Osteoblast (primary cell): ENCODE measurements around the gene KLHDC7B. TPM values are rescaled to one million over a fixed set of nuclear protein-coding genes. Genes with fewer than 3 reads are reported as not detected.
A peak's percentile ranks its signal among the peaks of the same experiment; 100 is the strongest.

Source experiments
- DNase-seq: peaks from one replicate; pipeline ENCODE4 v3.0.0; 2011; ENCODE audit warnings: low spot score, mixed read lengths; ENCODE audit not compliant: insufficient read length; ENCODE audit errors: missing footprints
- H2AFZ ChIP-seq: 2 replicates; pipeline ENCODE4 v1.6.0; 2011; ENCODE audit warnings: mild to moderate bottlenecking, low read length
- H3K27ac ChIP-seq: 2 replicates; pipeline ENCODE4 v1.5.1; 2011; ENCODE audit warnings: mild to moderate bottlenecking, low read depth, low read length, moderate library complexity
- H3K27me3 ChIP-seq: 2 replicates; pipeline ENCODE4 v1.6.0; 2012; ENCODE audit warnings: mild to moderate bottlenecking, control low read depth, inconsistent platforms, low read length, moderate library complexity; ENCODE audit not compliant: insufficient read depth
- H3K36me3 ChIP-seq: 2 replicates; pipeline ENCODE4 v1.5.1; 2011; ENCODE audit warnings: mild to moderate bottlenecking, low read length, control low read depth, moderate library complexity; ENCODE audit not compliant: insufficient read depth
- H3K4me1 ChIP-seq: 2 replicates; pipeline ENCODE4 v1.5.1; 2011; ENCODE audit warnings: mild to moderate bottlenecking, low read length, control low read depth, moderate library complexity; ENCODE audit not compliant: insufficient read depth
- H3K4me2 ChIP-seq: 2 replicates; pipeline ENCODE4 v1.6.0; 2011; ENCODE audit warnings: mild to moderate bottlenecking, low read length; ENCODE audit not compliant: insufficient read depth
- H3K4me3 ChIP-seq: fragments of 200-600 bp; sonication (generic); 3 replicates; pipeline ENCODE4 v1.5.1; 2012; ENCODE audit warnings: mild to moderate bottlenecking, low read length, inconsistent platforms; ENCODE audit not compliant: insufficient read depth
- H3K79me2 ChIP-seq: 2 replicates; pipeline ENCODE4 v1.6.0; 2012; ENCODE audit warnings: mild to moderate bottlenecking, low read length, control low read depth, inconsistent platforms; ENCODE audit not compliant: insufficient read depth
- H3K9me3 ChIP-seq: 2 replicates; pipeline ENCODE4 v1.5.1; 2011; ENCODE audit warnings: low read depth, low read length, control low read depth
- H4K20me1 ChIP-seq: 2 replicates; pipeline ENCODE4 v1.6.0; 2012; ENCODE audit warnings: mild to moderate bottlenecking, low read length, control low read depth; ENCODE audit not compliant: insufficient read depth
- total RNA-seq: library from RNA; depleted of rRNA; stranded (reverse); fragments of >200 nt; gene quantifications from 2 replicates; pipeline ENCODE4 v1.2.3, GENCODE V29; 2012
- TF ChIP-seq, protein P1 (sequence below): IDR thresholded peaks from 2 replicates; pipeline ENCODE4 v1.5.1; 2011; ENCODE audit warnings: mild to moderate bottlenecking, low read depth, low read length, moderate library complexity; ENCODE audit errors: extremely low read depth

Gene KLHDC7B
- total RNA-seq, 1 donor: 0.72 TPM

DNA sequence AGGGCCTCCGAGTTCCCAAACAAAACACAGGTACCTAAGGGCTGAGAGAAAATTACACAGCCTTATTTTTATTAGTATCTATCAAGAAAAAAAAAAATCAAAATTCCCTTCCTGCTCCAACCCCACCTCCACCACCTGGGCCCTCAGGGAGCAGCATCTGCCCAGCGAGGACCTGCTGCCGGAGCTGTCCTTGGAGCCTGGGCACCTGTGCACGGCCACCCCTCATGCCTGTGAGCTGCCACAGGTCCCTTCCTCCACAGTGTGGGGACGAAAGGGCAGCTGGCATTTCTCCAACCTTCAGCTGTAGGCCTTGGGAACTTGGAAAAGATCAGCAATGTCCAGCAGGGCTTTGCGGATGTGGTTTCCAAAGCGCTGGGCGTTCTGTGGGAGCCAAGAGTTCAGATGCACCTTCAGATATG is 23.4 kb downstream of the KLHDC7B start:
- Histone ChIP-seq H3K4me3 (no peak overlapping the region), H3K27me3 (peaks cover 9% of the 10 kb centered on the region), H3K79me2 (no peaks in the 10 kb centered on the region), H3K4me1 (no peaks in the 10 kb centered on the region), H3K4me2 (no peak overlapping the region), H3K9me3 (no peaks in the 10 kb centered on the region), H3K36me3 (no peaks in the 10 kb centered on the region), H2AFZ (no peak overlapping the region), H3K27ac (no peak overlapping the region), H4K20me1 (no peaks in the 10 kb centered on the region)
- DNase-seq: no peak
- TF ChIP-seq, protein P1, sequence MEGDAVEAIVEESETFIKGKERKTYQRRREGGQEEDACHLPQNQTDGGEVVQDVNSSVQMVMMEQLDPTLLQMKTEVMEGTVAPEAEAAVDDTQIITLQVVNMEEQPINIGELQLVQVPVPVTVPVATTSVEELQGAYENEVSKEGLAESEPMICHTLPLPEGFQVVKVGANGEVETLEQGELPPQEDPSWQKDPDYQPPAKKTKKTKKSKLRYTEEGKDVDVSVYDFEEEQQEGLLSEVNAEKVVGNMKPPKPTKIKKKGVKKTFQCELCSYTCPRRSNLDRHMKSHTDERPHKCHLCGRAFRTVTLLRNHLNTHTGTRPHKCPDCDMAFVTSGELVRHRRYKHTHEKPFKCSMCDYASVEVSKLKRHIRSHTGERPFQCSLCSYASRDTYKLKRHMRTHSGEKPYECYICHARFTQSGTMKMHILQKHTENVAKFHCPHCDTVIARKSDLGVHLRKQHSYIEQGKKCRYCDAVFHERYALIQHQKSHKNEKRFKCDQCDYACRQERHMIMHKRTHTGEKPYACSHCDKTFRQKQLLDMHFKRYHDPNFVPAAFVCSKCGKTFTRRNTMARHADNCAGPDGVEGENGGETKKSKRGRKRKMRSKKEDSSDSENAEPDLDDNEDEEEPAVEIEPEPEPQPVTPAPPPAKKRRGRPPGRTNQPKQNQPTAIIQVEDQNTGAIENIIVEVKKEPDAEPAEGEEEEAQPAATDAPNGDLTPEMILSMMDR: no peak

DNA sequence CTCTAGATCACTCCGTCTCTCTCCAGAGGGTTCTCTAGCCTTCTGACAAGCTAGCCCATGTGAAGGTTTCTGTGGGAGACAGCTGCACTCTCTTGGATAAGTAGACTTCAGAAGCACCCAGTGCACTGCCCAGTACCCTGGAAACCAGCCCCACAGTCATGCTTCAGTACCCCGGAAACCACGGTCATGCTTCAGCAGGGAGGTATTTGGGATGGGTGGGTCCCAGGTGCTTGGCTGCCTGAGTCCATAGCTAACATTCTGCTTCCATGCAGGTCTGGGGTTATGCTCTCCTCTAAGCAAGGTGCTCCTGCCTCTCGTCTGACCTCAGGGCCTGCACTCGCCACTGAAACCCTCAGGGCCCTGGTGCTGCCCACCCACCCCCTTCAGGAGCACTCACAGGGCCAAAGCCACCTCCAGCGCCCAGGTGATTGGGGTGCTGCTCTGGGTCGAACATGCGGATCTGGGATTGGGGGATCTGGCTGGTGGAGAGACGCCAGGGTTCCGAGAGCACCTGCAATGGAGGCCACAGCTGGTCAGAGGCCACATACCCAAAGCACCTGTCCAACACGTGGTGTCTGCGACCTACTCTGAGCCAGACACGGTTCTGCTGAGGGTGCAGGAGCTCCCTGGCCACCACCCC is 24.3 kb downstream of the KLHDC7B start:
- Histone ChIP-seq H3K9me3 (no peaks in the 10 kb centered on the region), H3K27me3 (peaks cover 3% of the 10 kb centered on the region), H3K36me3 (no peaks in the 10 kb centered on the region), H3K4me1 (no peaks in the 10 kb centered on the region), H4K20me1 (no peaks in the 10 kb centered on the region), H2AFZ (no peak overlapping the region), H3K4me3 (no peak overlapping the region), H3K27ac (no peak overlapping the region), H3K4me2 (no peak overlapping the region), H3K79me2 (no peaks in the 10 kb centered on the region)
- peak; percentile 58 for DNase-seq
- TF ChIP-seq, protein P1: no peak

DNA sequence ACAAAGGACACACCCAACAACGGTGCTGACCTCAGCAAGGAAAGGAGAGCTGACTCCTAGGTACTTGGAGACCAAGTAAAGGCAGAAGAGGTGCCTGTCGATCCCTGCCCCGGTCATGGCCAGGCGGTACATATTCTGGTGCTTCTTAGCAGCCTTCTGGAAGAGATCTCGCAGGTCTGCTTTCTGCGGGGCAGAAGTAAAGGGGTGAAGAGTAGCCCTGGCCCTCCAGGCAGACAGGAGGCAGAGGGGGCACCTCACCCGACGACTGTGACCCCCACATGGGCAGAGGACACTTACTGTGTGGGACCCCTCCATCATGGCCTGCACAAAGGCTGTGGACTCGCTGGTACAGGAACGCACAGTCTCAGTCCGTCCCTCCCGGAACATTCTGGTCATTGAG is 25.2 kb downstream of the KLHDC7B start:
- Histone ChIP-seq H4K20me1 (no peaks in the 10 kb centered on the region), H3K36me3 (no peaks in the 10 kb centered on the region), H3K4me2 (no peak overlapping the region), H3K9me3 (no peaks in the 10 kb centered on the region), H3K4me3 (no peak overlapping the region), H3K27me3 (no peaks in the 10 kb centered on the region), H3K27ac (no peak overlapping the region), H3K79me2 (no peaks in the 10 kb centered on the region), H3K4me1 (no peaks in the 10 kb centered on the region), H2AFZ (no peak overlapping the region)
- TF ChIP-seq, protein P1: no peak
- peak; percentile 65 for DNase-seq

DNA sequence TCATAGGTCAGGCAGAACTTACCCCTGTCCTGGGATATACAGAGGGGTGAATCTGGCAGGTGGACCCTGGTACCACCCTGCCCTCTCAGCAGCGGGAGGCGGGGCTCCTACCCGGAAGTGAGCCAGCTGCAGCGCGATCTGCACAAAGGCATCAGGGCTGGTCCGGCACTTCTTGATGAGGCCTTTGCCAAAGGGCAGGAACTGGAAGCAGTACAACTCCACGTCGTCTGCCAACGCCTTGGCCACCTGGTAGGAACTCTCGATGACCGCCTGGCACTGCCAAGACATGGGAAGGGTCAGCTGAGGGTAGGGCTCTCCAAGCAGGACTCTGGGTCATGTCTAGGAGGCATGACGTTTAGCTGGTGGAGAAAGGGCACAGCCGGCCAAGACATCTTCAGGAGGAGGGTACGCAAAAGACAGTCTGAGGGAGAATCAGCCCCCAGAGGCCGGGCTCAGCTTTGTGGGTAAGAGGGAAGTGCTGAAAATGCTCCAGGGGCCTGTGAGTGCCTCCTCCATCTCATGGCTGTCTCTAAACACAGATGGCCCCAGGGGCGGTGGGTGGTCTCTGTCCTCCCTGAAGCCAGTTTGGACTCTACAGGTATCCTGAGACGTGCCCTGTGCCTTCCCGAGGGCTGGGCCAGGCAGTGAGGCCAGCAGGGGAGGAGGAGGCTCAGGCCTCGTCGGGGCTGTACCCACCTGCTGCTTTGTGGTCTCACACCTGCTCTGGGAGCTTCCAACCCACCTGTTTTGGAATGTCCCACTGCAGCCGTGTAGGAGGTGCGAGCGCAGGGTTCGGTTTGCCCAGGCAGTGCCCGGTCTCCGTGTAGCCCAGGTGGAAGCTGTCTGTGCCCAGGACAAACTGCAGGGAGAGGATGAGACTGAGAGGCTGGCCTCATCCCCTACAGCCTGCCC is 25.8 kb downstream of the KLHDC7B start:
- Histone ChIP-seq H4K20me1 (no peaks in the 10 kb centered on the region), H3K27me3 (no peaks in the 10 kb centered on the region), H3K4me3 (no peak overlapping the region), H3K27ac (no peak overlapping the region), H3K4me2 (no peak overlapping the region), H2AFZ (no peak overlapping the region), H3K9me3 (no peaks in the 10 kb centered on the region), H3K36me3 (no peaks in the 10 kb centered on the region), H3K79me2 (no peaks in the 10 kb centered on the region), H3K4me1 (no peaks in the 10 kb centered on the region)
- DNase-seq: peak; percentile 73
- TF ChIP-seq, protein P1: no peak
